A673 (cell line): ENCODE results near the gene IL6R.

Source experiments
- CTCF ChIP-seq: fragments of 300-800, 200-600 bp; sonication (generic); conservative IDR thresholded peaks from 2 replicates; pipeline ENCODE4 v1.5.1; 2017; ENCODE audit warnings: low read depth, mild to moderate bottlenecking, antibody characterized with exemption, low read length, moderate library complexity, mixed read lengths
- EZH2 ChIP-seq: fragments of 200-600 bp; sonication (generic); IDR thresholded peaks from 2 replicates; pipeline ENCODE4 v1.6.1; 2017; ENCODE audit warnings: borderline replicate concordance, low read depth, mild to moderate bottlenecking, mixed read lengths, antibody characterized with exemption, low read length; ENCODE audit not compliant: poor library complexity, severe bottlenecking

GRCh38 chr1:154379301-154379700 lies 25.8 kb upstream of the IL6R start:
- TF ChIP-seq CTCF (no peak), EZH2 (no peak)
